GM19372 (cell line): ENCODE data around the gene IP6K3.

Experiments used
- ATAC-seq: cut with Tn5 transposase; IDR thresholded peaks from one replicate; pipeline ENCODE4 v1.9.1; 2021; ENCODE audit warnings: mild to moderate bottlenecking, low read depth, moderate library complexity; ENCODE audit not compliant: unreplicated experiment

The IP6K3 gene

DNA sequence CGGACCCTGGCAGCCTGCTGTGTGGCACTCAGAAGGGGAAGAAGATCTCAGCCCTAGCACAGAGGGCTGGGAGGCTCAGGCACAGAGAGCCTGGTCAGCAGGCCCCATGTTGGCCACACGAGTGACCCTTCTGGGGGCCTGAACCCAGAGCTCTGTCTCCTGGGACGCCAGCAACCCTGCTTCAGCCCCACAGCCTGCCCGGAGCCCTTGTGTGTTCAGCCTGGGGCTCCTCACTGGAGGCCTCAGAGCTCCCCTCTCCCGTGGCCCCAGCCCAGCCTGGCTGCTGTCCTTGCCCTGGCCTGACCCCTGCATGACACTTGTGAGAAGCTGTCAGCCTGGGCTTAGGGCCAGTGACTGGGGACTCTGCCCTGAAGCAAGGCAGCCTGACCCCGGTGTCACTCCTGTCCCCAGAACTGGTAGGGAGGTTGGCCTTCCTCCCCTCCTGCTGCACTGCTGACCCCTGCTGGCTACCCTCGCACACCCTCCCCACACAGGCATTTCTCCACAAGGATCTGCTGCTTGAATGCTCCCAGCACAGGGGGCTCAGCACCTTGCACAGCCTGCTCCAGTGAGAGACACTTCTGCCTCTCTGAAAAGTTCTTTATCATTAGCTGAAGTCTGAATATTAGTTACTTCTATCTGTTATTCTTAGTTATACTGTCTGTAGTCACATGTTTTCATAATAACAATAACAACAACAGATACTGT, 15.4 kb upstream of the IP6K3 start:
- no peak for ATAC-seq

- no peak for ATAC-seq
Observed at GRCh38 chr6:33761581-33761921, 14.8 kb upstream of the IP6K3 start.

DNA sequence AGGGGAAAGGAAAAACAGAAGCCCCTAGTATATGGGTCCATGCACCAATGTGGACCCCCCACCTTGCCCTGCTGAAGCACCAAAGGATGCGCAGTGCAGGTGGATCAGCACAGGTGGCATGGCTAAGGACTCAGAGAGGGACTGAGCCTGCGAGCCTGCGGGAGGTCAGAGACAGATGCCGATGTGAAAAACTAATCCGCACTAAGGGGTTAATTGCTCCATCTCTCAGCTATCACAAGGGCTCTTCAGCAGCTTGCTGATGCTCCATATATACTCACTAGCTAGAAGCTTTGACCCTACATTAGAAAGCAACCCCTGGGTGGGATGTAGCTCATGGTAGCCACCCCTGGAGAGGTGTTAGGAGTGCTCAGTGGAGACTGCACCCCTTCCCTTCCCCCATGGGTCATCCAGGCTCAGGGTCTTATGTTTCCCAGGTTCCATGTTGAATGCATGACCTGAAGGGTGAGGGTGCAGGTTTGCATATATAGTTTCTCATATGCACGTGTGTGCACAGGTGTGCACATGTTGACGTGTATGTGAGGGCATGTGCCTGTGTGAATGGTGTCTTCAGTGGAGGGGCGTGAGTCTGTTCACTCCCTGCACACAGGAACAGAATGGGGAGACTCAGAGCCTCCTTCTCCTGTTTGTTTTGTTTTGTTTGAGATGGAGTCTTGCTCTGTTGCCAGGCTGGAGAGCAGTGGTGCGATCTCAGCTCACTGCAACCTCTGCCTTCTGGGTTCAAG, 13.4 kb upstream of the IP6K3 start:
- no peak for ATAC-seq

DNA sequence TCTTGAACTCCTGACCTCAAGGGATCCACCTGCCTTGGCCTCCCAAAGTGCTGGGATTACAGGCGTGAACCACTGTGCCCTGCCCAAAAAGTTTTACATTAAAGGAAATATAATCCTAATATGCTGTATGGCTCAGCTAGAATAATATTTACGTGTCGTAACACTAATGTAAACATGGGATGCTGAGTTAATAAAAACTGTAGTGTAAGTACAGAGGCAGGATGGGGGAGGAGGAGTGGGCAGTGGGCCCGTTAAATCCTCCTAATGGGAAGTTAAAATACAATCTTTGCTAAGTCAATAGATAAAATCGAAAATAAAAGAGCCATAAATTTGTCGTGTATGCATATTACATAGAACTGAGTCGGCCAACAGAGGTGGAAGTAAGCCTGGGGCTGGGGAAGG, 12.1 kb upstream of the IP6K3 start:
- no peak for ATAC-seq

GRCh38 chr6:33757906-33758305, 11.2 kb upstream of the IP6K3 start:
- ATAC-seq, result no peak

GRCh38 chr6:33757113-33757512, 10.4 kb upstream of the IP6K3 start:
- no peak for ATAC-seq

- no peak for ATAC-seq
Observed at GRCh38 chr6:33756211-33756954, 9.7 kb upstream of the IP6K3 start.

- no peak for ATAC-seq
Observed at GRCh38 chr6:33755070-33755869, 8.6 kb upstream of the IP6K3 start.

DNA sequence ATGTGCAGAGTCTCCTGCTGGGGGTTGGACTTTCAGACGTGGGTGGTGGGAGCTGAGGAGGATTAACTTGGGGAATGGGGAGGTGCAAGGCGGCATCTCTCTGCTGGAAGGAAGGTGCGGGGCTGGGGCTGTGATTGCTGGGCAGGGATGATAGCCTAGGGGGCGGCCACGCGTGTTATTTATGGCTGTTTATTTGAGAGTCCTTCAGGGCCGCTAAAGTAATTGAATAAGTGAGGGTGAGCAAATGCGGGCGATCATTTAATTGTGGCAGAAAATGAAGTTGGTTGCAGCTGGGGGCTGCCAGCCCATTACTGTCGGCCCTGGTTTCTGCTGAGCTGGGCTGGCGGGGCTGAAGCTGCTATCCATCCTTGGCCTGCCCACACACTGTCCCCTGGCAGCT, 7.5 kb upstream of the IP6K3 start:
- ATAC-seq, result no peak

- ATAC-seq, result no peak
Observed at GRCh38 chr6:33752646-33753015, 5.9 kb upstream of the IP6K3 start.

DNA sequence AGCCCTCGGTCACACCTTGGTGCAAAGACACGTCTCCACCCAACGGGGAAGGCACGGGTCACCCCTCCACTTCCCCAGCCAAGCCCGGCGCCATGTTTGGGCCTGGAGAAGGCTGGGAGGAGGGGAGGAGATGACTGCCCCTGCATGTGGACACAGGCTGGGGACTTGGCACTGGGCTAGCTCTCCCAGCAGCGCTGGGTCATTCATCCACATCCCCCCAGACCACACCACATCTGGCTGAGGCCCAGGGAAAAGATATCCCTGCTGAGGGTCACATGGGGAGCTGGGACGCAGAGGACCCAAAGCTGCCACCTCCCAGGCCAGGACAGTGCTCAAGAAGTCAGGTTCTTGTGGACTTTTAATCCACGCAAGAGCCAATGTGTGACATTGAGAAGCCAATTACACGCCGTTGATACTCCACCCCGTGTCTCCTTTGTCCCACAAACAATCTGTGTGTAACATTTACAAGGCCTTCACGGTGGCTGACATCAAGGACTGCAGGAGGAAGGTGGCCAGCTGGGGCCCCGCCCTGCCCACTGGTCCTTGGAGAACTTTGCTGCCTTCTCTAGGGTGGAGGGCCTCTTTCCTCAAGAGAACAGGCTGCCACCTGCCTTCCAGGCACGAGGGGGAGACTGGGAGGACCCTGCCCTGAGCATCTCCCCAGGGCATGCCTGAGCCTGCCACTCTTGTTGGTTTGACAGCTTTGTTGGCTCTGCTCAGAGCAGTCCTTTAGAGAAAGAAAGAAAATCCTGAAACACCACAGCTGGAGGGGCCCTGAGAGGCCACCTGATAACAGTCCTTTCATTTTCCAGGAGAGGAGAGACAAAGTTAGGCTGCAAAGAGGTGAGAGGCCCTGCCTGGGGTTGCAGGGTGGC, 5.3 kb upstream of the IP6K3 start:
- ATAC-seq, result no peak

GRCh38 chr6:33750244-33750991, 3.7 kb upstream of the IP6K3 start:
- no peak for ATAC-seq

- no peak for ATAC-seq
Observed at GRCh38 chr6:33749401-33749800, 2.7 kb upstream of the IP6K3 start.

DNA sequence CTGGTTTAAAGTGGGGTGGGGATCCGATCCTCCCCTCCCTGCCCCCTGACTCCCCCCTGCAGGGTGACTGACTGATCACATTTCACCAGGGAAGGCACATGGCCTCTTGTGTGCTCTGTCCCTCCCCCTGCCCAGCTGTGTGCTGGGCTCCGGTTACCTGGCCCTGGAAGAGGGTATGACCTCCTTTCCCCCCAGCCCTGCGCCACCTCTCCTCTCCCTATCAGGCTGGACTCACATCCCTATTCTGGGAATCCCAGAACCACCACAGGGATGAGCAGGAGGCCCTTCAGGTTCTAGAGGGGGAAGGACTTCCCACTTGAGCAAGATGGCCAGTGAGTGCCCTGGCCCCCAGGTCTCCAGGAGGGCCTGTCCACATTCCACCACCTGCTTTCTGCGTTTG, 2.1 kb upstream of the IP6K3 start:
- ATAC-seq, result no peak

GRCh38 chr6:33747823-33748222, 1.1 kb upstream of the IP6K3 start:
- no peak for ATAC-seq

DNA sequence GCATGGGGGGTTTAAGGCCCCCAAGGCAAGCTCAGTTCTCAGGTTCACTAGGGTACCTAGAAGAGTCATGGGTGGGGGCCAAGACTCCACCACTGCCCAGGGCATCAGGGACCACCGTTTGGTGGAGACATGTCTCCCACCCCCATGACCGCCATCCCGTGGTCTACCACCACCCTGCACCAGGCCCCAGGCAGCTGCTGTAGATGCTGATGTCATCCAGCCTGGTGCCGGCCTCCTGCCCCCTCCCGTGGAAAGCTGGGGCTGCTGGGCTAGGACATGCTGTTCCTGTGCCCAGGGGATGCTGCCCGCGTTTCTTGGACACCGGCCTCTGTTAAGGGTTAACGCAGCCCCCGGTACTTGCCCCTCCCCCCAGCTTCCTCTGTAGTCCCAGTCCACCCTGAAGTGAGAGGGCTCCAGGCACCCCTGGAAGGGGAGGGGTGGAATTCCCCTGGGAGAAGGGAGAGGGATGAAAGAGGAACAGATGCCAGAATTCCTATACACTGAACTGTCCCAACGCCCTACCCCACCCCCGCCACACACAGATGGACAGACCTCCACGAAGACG, 587 bp downstream of the IP6K3 start:
- no peak for ATAC-seq

DNA sequence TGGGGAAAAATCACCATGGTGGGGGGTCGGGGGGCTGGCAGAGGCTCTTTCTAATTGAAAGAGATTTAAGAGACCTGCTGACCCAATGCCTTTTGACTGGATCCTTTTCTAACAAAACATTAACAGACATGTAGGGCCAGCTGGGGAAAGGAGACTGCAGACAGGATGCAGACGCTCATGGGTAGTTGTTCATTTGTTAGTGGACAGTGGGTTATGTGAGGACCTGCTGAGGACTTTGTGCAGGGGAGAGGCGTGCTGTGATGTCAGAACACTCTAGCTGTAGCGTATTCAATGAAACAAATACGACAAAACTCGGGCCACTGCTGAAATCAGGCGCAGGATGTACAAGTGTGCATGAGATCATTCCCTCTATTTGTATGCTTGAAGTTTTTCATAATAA, 1.2 kb downstream of the IP6K3 start:
- no peak for ATAC-seq

- ATAC-seq, result no peak
Observed at GRCh38 chr6:33744895-33745546, 1.7 kb downstream of the IP6K3 start.
